GM19324 (cell line): ENCODE measurements around the gene SH3PXD2A.

Experiments used
- ATAC-seq: cut with Tn5 transposase; IDR thresholded peaks from one replicate; pipeline ENCODE4 v1.9.1; 2021; ENCODE audit warnings: mild to moderate bottlenecking, moderate library complexity; ENCODE audit not compliant: unreplicated experiment, low FRiP score

SH3PXD2A gene

GRCh38 chr10:103795634-103796270, 59.6 kb downstream of the SH3PXD2A start:
- ATAC-seq: no peak

- no peak for ATAC-seq
These were observed 60.4 kb downstream of the SH3PXD2A start for GRCh38 chr10:103794996-103795395.

GRCh38 chr10:103793920-103794883, 61.2 kb downstream of the SH3PXD2A start:
- no peak for ATAC-seq

- ATAC-seq: no peak
These were observed 61.9 kb downstream of the SH3PXD2A start for GRCh38 chr10:103793429-103793828.

GRCh38 chr10:103792547-103792946, 62.8 kb downstream of the SH3PXD2A start:
- ATAC-seq: no peak

GRCh38 chr10:103791858-103792257, 63.5 kb downstream of the SH3PXD2A start:
- ATAC-seq: no peak

GRCh38 chr10:103791291-103791690, 64.1 kb downstream of the SH3PXD2A start:
- no peak for ATAC-seq

- no peak for ATAC-seq
These were observed 64.8 kb downstream of the SH3PXD2A start for GRCh38 chr10:103790580-103790979.

- ATAC-seq: no peak
These were observed 65.6 kb downstream of the SH3PXD2A start for GRCh38 chr10:103789771-103790201.

GRCh38 chr10:103789161-103789560, 66.2 kb downstream of the SH3PXD2A start:
- no peak for ATAC-seq

GRCh38 chr10:103787331-103787730, 68.0 kb downstream of the SH3PXD2A start:
- ATAC-seq: no peak

- ATAC-seq: no peak
These were observed 69.4 kb downstream of the SH3PXD2A start for GRCh38 chr10:103786020-103786419.

GRCh38 chr10:103784723-103785418, 70.5 kb downstream of the SH3PXD2A start:
- no peak for ATAC-seq

GRCh38 chr10:103784089-103784488, 71.3 kb downstream of the SH3PXD2A start:
- ATAC-seq: no peak

GRCh38 chr10:103783681-103784080, 71.7 kb downstream of the SH3PXD2A start:
- no peak for ATAC-seq

- no peak for ATAC-seq
These were observed 73.9 kb downstream of the SH3PXD2A start for GRCh38 chr10:103781329-103782061.

- no peak for ATAC-seq
These were observed 74.9 kb downstream of the SH3PXD2A start for GRCh38 chr10:103780242-103781149.

- no peak for ATAC-seq
These were observed 76.8 kb downstream of the SH3PXD2A start for GRCh38 chr10:103778358-103779139.
